AG10803 (cell line): Measurements from ENCODE around the gene JCAD.

ENCODE experiments used
- DNase-seq: peaks from one replicate; pipeline ENCODE4 v3.0.0; 2010; ENCODE audit warnings: low read depth
- H3K4me3 ChIP-seq: 2 replicates; pipeline ENCODE4 v1.5.1; 2011; ENCODE audit warnings: mild to moderate bottlenecking, low read length, control low read depth
- TF ChIP-seq, protein P1 (sequence below): conservative IDR thresholded peaks from 2 replicates; pipeline ENCODE4 v1.5.1; 2011; ENCODE audit warnings: mild to moderate bottlenecking, low read length, control low read depth, inconsistent platforms

The JCAD gene

DNA sequence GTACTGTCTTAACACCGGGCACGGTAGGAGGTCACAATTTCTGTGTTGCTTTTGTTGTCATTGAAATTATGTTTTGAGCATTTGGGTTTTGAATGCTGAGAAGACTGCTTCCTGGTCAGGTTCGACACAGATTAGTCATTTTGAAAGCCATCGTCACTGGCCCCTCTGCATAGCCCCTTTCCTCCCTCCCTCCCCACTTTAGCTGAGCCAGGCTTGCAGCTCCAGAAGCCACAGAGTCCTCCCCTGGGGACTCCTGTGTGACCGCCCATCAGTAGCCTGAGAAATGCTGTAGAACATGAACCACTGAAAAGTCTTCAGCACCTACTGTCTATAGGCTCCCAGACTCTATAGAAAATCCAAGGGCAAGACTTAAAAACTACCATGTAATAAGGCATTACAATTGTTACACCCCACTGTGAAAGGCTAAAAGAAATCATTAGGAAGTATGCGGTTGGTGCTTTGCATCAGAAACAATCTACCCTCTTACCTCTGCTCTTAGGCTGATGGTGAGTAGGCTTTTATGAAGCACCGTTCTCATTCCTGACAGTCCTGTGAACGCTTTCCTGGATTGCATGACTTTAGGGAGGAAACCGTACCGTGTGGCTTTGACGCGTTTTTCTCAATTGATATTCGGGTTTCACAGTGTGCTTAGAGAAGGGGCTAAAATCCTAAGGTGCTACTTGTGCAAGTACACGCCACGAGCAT, 24.8 kb downstream of the JCAD start:
- DNase-seq = no peak
- TF ChIP-seq, protein P1, sequence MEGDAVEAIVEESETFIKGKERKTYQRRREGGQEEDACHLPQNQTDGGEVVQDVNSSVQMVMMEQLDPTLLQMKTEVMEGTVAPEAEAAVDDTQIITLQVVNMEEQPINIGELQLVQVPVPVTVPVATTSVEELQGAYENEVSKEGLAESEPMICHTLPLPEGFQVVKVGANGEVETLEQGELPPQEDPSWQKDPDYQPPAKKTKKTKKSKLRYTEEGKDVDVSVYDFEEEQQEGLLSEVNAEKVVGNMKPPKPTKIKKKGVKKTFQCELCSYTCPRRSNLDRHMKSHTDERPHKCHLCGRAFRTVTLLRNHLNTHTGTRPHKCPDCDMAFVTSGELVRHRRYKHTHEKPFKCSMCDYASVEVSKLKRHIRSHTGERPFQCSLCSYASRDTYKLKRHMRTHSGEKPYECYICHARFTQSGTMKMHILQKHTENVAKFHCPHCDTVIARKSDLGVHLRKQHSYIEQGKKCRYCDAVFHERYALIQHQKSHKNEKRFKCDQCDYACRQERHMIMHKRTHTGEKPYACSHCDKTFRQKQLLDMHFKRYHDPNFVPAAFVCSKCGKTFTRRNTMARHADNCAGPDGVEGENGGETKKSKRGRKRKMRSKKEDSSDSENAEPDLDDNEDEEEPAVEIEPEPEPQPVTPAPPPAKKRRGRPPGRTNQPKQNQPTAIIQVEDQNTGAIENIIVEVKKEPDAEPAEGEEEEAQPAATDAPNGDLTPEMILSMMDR = no peak
- H3K4me3 ChIP-seq = no peak overlapping the region

DNA sequence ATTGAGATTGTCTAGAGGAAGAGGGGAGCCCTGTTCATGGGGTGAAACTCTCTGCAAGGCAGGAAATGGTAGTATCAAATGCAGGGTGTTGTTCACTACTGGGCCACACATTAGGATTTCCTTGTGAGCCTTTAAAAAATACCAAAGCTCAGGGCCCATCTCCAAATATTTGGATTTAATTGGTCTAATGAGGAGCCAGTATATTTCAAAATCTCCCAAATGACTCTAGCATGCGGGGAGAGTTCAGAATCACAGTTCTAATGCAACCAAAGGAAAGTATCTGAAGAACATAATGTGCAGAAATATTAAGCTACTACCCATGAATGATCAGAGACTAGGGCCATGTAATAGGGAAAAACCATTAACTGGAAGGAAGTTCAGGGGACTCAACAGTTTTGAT, 27.3 kb downstream of the JCAD start:
- DNase-seq = no peak
- H3K4me3 ChIP-seq = no peak overlapping the region
- TF ChIP-seq, protein P1 = no peak

DNA sequence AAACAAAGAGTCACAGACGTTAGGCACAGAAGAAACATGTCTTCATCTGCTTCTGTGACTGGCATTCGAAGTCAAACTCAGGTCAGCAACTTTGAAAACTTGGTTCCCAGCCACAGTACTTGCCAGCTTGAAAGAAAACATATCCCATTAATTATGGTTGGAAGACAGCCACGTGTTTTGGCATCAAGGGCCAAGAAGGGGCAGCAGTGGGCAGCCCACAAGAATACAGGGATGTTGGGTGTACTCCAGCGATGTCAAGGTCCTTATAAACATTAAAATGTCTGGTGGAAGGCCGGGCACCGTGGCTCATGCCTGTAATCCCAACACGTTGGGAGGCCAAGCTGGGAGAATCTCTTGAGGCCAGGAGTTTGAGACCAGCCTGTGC, 29.5 kb downstream of the JCAD start:
- TF ChIP-seq, protein P1 = no peak
- DNase-seq = no peak
- H3K4me3 ChIP-seq = no peak overlapping the region

DNA sequence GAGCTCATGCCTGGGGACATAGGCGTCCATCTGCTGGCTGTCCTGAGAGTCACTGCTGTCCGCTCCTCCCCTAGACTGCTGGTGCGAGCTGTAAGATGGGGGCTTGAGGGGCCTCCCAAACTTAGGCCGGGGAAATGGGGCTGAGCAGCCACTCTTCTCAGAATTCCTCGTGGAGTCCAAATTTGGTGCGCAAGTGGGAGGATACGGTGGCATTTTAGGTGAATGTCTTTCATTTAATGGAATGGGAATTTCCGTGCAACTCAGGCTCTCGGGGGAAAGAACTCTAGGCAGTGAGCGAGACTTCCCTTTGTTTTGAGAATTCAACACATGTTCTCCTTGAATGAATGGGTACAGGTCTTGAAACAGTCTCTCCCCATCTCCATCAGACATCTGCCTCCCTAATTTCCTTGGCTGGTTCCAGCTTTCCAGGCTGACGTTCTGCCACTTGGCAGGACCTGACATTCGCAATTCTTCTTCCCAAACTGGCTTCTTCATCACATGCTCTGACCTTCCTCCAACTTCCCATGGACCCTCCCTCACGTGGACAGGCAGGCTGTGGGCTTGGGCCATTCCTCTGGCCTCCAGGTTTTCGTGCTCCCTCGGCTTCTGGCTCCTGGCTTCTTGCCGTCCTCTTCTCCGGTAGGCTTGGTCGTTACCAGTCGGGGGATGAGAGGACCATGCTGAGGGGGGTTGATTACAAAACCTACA, 30.1 kb downstream of the JCAD start:
- TF ChIP-seq, protein P1 = no peak
- no peak overlapping the region for H3K4me3 ChIP-seq
- no peak for DNase-seq

DNA sequence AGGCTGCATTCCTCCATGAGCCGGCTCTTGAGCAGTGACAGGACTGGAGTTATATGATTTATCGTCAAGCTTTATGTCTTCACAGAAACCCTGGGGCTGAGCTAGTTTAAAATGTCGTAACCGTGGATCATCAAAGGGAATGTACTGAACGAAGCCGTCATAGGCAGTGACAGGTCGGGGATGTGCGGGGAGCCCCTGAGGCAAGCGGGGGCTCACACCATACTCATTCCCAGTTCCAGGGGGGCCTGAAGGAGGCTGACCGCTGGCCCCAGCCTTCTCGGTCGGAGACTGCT, 30.7 kb downstream of the JCAD start:
- TF ChIP-seq, protein P1 = no peak
- no peak for DNase-seq
- H3K4me3 ChIP-seq = no peak overlapping the region

DNA sequence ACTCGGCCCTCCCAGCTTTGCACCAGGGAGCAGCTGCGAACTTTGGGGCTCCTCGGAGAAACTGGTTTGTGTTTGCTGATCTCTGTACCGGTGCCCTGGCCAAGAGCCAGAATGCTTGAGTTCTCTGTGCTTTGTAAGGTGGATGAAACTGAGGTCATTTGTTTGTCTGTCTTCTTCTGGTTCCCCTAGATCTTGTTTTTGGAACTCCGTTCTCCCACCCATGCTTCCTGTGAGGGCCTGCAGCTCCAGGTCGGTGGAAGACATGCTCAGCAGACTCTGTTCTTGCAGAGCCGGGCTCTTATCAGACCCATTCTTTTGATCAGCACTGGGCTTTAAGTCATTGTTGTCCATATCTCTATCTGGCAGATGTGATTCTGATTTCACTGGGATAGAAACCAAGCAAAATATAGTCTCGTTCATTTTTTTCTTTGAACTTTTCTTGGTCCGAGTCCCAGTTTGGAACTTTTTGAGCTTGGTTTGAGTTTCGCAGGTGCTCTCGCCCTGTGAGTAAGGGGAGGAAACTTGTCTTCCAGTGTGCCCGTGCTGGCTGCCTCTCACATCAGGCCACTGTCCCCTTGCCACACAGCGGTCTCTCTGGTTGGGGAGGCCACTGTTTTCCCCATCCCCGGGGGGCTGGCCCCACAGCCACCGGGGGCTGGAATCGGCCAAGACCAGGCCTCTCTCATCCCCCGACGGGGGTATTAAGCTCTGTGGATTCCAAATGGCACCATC, 31.2 kb downstream of the JCAD start:
- TF ChIP-seq, protein P1 = no peak
- DNase-seq = no peak
- H3K4me3 ChIP-seq = no peak overlapping the region
